NCI-H2196 treated with DMSO at 0.1 percent for 48 hours (cell line): Measurements from ENCODE around the gene TOR1A.

ENCODE experiments used
- DNase-seq: peaks from one replicate; lab custom pipeline; 2025; ENCODE audit not compliant: unreplicated experiment; lab: John Stamatoyannopoulos, UW

Gene TOR1A, protein sequence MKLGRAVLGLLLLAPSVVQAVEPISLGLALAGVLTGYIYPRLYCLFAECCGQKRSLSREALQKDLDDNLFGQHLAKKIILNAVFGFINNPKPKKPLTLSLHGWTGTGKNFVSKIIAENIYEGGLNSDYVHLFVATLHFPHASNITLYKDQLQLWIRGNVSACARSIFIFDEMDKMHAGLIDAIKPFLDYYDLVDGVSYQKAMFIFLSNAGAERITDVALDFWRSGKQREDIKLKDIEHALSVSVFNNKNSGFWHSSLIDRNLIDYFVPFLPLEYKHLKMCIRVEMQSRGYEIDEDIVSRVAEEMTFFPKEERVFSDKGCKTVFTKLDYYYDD

GRCh38 chr9:129823935-129824601, at the start of gene TOR1A:
TSS of gene TOR1A (minus strand) at chr9:129824136. CDS start at chr9:129824085, 51 bp downstream.
- peak; percentile 93 for DNase-seq

DNA sequence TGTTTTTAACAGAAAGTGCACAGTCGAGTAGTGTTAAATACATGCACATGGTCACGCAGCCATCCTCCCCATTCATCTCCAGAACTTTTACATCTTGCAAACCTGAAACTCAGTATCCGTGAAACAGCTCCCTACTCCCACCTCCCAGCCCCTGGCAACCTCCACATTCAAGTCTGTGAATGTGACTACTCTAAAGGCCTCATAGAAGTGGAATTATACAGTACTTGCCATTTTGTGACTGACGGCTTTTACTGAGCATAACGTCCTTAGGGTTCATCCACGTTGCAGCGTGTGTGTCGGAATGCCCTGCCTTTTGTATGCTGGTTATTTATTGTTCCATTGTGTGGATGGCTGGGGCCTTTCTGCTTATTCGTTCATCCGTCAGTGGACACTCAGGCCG, 47.1 kb upstream of the TOR1A start:
- DNase-seq: no peak

GRCh38 chr9:129869585-129870501, 45.9 kb upstream of the TOR1A start:
- no peak for DNase-seq

- no peak for DNase-seq
Observed at GRCh38 chr9:129868872-129869486, 45.0 kb upstream of the TOR1A start.

GRCh38 chr9:129868023-129868871, 44.3 kb upstream of the TOR1A start:
- DNase-seq: no peak

DNA sequence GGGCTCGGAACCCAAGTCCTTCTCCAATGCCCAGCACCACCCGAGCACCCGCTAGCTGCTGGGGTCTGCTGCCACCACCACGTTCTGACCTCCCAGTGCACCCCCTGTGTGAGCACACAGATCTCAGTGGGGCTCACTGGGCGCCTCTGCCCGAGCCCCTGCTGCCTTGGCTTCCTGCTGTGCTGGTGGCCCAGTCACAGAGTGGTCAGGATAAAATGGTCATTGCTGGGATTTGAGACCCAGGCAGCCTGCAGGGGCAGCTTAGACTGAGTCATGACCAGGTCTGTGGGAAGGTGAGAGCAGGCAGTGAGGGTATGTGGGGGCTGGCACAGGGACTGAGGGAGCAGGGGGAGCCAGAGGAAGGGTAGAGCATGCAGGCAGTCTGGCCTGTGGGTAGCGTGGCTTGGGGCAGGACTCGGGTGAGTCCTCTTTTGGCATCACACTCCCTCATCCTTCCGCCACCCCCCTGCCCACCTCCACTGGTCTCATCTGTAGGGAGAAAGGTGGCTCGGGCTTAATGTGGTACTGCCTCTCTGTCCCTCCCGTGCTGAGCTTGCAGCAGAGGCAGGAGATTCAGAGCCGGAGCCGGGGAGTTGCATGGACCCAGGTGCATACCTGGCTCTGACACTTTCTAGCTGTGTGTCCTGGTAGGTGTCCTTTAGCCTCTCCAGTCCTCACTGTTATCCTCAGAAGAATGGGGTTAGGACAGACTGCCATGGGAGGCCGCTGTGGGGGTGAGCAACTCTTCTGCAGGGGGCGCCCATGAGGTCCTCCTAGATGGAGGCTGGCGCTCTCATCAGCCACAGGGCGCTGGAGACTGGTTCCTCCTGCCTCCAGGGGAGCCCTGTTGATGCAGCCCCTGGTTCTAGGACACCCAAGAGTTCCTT, 43.4 kb upstream of the TOR1A start:
- DNase-seq: no peak

GRCh38 chr9:129866394-129867135, 42.6 kb upstream of the TOR1A start:
- DNase-seq: no peak

DNA sequence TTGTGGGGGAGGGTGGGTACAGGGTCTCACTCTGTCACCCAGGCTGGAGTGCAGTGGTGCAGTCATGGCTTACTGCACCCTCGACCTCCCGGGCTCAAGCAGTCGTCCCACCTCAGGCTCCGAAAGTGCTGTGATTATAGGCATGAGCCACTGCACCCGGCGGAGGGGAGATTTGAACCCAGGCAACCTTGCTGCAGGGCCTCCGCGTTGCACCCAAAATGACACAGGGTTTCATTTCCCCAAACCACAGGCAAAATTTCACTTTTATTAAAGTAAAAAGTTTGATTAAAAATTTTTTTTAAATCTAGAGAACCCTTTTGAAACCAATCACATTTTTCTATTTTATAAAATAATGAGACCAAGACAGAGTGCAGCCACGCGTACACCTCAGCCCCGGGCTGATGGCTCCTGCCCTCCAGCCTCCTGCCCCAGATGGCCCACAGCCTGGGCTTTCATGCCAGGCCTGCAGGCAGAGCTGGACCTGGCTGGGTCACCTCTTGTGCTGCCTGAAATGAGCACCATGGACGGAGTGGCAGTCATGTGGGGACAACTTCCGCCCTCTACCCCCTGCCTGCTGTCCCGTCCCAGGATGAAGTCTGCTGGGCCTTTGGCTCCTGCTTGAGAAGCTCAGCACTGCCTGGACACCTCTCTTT, 41.9 kb upstream of the TOR1A start:
- no peak for DNase-seq

- no peak for DNase-seq
Observed at GRCh38 chr9:129864991-129865647, 41.2 kb upstream of the TOR1A start.

DNA sequence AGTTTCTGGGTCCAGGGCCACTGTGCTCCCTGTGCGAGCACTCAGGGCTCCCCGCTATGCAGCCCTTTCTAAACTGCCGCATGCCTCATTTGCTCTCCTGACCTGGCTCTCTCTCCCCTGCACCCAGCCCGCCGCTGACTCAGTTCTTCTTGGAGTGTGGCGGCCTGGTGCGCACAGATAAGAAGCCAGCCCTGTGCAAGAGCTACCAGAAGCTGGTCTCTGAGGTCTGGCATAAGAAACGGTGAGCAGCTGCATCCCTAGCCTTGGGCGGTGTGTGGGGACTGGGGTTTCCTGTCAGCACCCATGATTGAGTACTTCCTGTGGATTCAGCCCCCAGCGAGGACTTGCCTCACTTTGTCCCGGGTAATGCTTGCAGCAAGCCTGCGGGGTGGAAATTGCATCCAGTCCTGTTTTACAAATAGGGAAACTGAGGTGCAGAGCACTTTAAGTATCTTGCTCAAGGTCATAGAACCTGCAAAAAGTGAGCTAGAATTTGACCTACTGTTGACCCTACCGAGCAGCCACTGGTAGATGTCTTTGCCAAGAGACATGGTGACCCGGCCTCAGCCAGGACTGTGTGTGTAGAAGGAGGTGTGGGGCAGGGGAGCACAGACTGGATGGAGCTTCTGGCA, 39.2 kb upstream of the TOR1A start:
- no peak for DNase-seq

DNA sequence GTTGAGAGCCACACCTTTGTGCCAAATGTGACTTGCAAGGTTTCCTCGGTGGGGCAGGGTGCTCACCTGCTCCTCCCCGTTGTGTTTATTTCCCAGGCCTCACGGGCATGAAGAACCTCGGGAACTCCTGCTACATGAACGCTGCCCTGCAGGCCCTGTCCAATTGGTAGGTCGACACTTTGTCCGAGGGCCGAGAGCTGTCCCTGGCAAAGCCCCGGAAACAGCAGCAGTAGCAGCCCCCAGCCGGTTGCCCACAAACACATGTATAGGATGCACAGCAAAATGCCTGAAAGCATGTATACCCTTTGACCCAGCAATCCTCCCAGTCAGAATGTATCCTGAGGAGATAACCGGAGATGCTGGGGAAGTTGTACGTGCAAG, 37.5 kb upstream of the TOR1A start:
- DNase-seq: no peak

DNA sequence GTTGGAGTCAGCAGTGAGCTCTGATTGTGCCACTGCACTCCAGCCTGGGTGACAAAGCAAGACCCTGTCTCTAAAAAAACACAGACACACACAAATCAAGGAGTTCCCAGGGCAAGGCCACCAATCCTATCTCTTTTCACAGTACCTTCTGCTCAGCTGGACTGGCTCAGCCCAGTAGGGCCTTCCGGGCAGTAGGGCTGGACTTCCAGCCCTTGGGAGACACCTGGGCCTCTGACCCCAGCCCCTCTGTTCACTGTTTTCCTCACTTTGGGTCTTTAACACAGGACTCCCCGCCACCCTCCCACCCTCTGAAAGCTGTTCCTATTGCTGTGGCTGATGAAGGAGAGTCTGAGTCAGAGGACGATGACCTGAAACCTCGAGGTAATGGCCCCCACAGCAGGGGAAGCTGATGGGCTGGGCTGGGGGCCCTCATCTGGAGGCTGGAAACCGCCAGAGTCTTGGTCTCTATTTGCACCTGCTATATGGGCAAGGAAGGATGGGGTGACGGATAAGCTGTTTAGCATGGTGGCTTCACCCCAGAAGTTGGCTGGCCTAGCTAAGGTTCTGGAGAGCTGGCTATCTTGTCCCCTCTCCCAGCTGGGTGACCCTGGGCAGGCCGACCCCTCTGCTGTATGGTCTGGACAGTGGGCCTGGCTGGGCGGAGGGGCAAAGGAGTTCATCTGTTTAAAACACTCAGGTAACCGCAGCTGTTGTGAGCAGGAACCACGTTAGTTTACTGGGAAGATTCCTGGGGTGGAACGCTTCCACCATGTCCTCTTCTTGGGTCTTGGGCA, 36.9 kb upstream of the TOR1A start:
- no peak for DNase-seq

DNA sequence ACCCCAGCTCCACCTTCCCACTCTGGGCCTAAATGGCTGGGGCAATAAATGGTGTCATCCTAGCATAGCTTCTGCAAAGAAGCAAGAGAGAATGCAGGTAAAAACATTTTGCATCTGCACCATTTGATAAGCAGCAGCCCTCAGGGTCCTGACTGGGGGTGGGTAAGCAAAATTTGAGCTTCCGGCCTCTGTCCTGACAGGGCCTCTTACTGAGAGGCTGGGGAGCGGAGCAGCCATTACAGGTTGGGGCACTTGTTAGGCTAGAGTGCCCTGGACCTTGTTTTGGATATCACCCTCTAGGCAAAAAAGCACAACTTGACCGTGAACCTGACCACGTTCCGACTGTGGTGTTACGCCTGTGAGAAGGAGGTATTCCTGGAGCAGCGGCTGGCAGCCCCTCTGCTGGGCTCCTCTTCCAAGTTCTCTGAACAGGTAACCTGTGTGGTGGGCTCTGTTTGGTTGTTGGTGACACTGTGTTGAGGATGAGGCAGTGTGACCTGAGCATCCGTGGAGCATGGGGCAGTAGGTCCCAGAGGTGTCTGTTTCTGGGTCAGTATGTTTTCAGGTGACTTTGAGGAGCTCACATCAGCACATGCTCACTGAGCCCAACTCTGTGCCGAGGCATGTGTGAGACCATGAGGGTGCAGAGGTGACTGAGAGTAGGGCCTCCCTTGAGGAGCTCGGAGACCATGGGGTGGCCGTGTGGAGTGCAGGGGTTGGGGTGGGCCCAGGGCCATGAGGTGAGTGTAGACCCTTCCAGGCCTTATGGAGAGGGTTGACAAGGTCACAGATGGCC, 34.4 kb upstream of the TOR1A start:
- DNase-seq: no peak

DNA sequence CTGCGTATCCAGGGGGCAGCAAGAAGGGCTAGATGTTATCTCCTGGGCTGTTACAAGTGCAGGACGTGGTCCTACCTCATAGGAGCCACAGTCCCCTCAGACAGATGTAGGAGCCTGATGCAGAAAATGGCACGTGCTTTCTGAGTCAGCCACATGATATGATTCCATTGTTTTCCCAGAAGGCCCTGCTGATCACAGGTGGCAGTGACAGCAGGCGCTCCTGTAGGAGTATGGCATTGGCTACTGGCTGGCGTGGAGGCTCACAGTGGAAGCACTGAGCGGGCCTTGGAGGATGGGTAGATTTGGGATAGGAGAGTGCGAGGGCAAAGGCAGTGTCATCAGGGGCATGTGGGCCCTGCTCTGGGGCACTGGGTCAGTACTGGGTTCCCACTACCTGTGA, 33.3 kb upstream of the TOR1A start:
- DNase-seq: no peak

DNA sequence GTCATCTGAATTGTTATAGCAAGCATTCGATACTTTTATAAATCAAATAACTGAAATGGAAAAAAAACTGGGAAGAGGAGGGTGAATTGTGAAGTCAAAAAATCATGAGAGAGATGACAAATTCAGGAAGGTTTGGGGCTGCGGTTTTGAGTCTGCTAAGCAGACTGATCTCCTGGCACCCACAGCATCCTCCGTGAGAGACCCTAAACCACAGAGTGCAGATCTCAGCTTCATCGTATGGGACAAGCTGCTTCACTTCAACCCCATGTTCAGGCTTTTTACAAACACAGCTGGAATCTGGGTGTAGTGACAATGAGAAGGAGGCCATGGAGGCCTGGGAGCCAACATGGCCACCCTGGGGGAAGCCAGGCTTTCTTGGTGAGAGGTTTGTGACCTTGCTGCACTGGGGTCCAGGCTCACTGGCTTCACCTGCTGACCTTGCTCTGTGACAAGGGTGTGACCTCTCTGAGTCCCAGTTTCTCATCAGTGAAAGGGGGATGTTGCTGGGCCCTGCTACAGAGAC, 30.7 kb upstream of the TOR1A start:
- no peak for DNase-seq
